Nephron (organoid): ENCODE results near the gene WIPF1.

Experiments
- H3K27ac Mint-ChIP-seq, 3 experiments: 2 replicates each; pipeline ENCODE4 v1.8.0; 2020; ENCODE audit warnings: mixed read lengths in 3 of 3, mild to moderate bottlenecking in 2 of 3, moderate library complexity in 1 of 3
- H3K27me3 Mint-ChIP-seq: 2 replicates; pipeline ENCODE4 v1.8.0; 2021; ENCODE audit warnings: low read depth, mild to moderate bottlenecking, moderate library complexity, mixed read lengths
- H3K36me3 Mint-ChIP-seq: 2 replicates; pipeline ENCODE4 v1.8.0; 2020; ENCODE audit warnings: low read depth, mixed read lengths
- H3K4me1 Mint-ChIP-seq: 2 replicates; pipeline ENCODE4 v1.8.0; 2020; ENCODE audit warnings: mixed read lengths
- H3K4me3 Mint-ChIP-seq, 3 experiments: 2 replicates each; pipeline ENCODE4 v1.8.0; 2020; ENCODE audit warnings: mild to moderate bottlenecking in 3 of 3, mixed read lengths in 3 of 3, moderate library complexity in 2 of 3
- H3K9me3 Mint-ChIP-seq: 2 replicates; pipeline ENCODE4 v1.8.0; 2020; ENCODE audit warnings: mixed read lengths
- TF ChIP-seq, protein P1 (sequence below), 3 experiments: fragments of 200-600 bp; sonication (generic); IDR thresholded peaks; one replicate each; pipeline ENCODE4 v1.5.0; 2021; ENCODE audit warnings: antibody characterized with exemption in 3 of 3; ENCODE audit not compliant: unreplicated experiment in 3 of 3

Gene WIPF1

DNA sequence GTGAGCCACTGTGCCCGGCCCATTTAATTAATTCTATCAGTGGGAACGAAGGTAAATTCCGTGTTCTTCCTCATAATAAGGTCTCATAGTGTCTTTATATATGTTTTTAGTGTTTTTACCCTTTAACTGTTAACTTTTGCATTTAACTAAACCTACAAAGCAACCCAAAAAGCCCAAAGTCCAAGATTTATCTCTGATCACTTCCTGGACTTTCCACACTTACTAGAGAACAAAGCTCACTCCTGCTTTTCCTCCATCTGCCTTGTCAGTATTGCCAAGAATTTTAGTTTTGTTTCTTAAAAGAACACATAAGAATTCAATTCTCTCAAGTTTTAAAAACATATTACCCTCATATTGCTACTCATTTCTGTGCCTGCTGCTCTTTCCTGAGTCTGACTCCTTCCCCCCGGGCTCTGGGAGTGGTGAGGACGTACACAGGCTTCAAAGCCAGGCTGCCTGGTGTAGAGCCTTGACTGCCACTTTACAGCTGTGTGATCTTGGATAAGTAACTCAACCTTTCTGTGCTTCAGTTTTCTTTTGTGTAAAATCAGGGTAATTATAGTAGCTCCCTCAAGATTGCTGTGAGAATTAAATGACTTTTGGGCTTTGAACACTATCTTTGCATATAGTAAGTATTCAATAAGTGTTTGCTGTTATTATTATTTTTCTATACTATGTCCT is 85.9 kb downstream of the WIPF1 start:
- Mint-ChIP-seq H3K4me1 (no peaks in the 10 kb centered on the region), H3K9me3 (peaks cover 61% of the 10 kb centered on the region), H3K27me3 (peaks cover 5% of the 10 kb centered on the region), H3K4me3 (no peak overlapping the region), H3K36me3 (peaks cover 18% of the 10 kb centered on the region), H3K27ac (no peak overlapping the region)
- TF ChIP-seq, protein P1, sequence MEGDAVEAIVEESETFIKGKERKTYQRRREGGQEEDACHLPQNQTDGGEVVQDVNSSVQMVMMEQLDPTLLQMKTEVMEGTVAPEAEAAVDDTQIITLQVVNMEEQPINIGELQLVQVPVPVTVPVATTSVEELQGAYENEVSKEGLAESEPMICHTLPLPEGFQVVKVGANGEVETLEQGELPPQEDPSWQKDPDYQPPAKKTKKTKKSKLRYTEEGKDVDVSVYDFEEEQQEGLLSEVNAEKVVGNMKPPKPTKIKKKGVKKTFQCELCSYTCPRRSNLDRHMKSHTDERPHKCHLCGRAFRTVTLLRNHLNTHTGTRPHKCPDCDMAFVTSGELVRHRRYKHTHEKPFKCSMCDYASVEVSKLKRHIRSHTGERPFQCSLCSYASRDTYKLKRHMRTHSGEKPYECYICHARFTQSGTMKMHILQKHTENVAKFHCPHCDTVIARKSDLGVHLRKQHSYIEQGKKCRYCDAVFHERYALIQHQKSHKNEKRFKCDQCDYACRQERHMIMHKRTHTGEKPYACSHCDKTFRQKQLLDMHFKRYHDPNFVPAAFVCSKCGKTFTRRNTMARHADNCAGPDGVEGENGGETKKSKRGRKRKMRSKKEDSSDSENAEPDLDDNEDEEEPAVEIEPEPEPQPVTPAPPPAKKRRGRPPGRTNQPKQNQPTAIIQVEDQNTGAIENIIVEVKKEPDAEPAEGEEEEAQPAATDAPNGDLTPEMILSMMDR (IDR thresholded peaks at IDR 0.05; ENCODE audit: unreplicated experiment in 3 of 3), result no peak

DNA sequence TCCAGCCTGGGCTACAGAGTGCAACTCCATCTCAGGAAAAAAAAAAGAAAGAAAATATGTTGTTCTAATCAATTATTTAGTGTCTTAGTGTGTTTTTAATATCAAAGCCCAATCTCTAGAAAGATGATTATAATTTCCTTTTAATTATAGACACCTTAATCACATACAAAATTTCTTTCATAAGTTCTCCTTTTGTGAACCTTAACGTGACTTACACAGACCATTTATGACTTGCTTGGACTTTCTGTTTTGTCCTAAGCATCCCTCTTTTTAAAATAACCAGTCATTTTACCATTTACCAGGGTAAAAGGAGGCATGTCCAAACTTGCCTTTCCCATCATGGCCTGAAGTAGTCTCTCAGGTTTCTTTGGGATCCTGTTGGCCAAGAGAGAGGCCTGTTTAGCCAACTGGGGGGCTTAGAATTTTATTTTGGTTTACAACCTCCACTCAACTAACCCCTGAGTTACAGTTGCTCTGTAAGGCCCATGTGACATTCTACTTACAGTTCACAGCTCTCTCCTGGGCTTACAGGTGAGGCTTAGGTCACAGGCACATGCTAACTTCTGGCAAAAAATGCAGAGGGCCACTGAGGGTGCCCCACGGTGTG is 86.9 kb downstream of the WIPF1 start:
- peaks cover 62% of the 10 kb centered on the region for H3K9me3 Mint-ChIP-seq
- peaks cover 18% of the 10 kb centered on the region for H3K36me3 Mint-ChIP-seq
- no peak overlapping the region for H3K27ac Mint-ChIP-seq
- H3K4me1 Mint-ChIP-seq, result no peaks in the 10 kb centered on the region
- no peak overlapping the region for H3K4me3 Mint-ChIP-seq
- TF ChIP-seq, protein P1 (IDR thresholded peaks at IDR 0.05; ENCODE audit: unreplicated experiment in 3 of 3), result no peak
- peaks cover 5% of the 10 kb centered on the region for H3K27me3 Mint-ChIP-seq
